WTC11 (cell line): ENCODE measurements around the gene GAS6.

Experiments
- CTCF ChIP-seq: fragments of 200-600 bp; IDR thresholded peaks from 2 replicates; pipeline ENCODE4 v1.8.0; 2022; ENCODE audit warnings: antibody characterized with exemption
- ERG ChIP-seq: fragments of 250-450 bp; sonication (Bioruptor Pico); IDR thresholded peaks from 2 replicates; pipeline ENCODE4 v1.8.0; 2021; ENCODE audit warnings: mild to moderate bottlenecking
- ETV6 ChIP-seq: sonication (generic); formaldehyde crosslinking; IDR thresholded peaks from 2 replicates; pipeline ENCODE4 v1.8.1; 2022; ENCODE audit warnings: mild to moderate bottlenecking, missing genetic modification reagents
- NFYB ChIP-seq: sonication (generic); formaldehyde crosslinking; conservative IDR thresholded peaks from 2 replicates; pipeline ENCODE4 v1.8.0; 2022; ENCODE audit warnings: low read depth, missing genetic modification reagents
- NR2C2 ChIP-seq: sonication (generic); formaldehyde crosslinking; IDR thresholded peaks from 2 replicates; pipeline ENCODE4 v1.8.0; 2022; ENCODE audit warnings: mild to moderate bottlenecking, missing genetic modification reagents
- ZNF232 ChIP-seq: sonication (generic); formaldehyde crosslinking; IDR thresholded peaks from 2 replicates; pipeline ENCODE4 v1.8.0; 2022; ENCODE audit warnings: mild to moderate bottlenecking, missing genetic modification reagents
- ZNF263 ChIP-seq: sonication (generic); formaldehyde crosslinking; IDR thresholded peaks from 2 replicates; pipeline ENCODE4 v1.8.1; 2022; ENCODE audit warnings: low read depth, mild to moderate bottlenecking, moderate library complexity, missing genetic modification reagents

GRCh38 chr13:113862191-113862930 is 1.5 kb downstream of the GAS6 start:
- TF ChIP-seq CTCF (no peak), ZNF232 (CRISPR knock-in tag) (no peak), NFYB (CRISPR knock-in tag) (no peak), ZNF263 (CRISPR knock-in tag) (no peak), ERG (CRISPR knock-in tag) (no peak), ETV6 (CRISPR knock-in tag) (no peak), NR2C2 (CRISPR knock-in tag) (no peak)
